Astrocyte (in vitro differentiated cells and primary cell): ENCODE data around the gene ABCC12. TPM values are rescaled to one million over a fixed set of nuclear protein-coding genes. Genes with fewer than 3 reads are reported as not detected.

Experiments
- DNase-seq: peaks from one replicate; pipeline ENCODE4 v3.0.0-alpha.2; 2010; ENCODE audit warnings: low read depth
- FAIRE-seq: peaks from 2 replicates; lab custom pipeline; 2011; peaks lifted over from hg19 to GRCh38; lab: Jason Lieb, UNC
- H2AFZ ChIP-seq: 2 replicates; pipeline ENCODE4 v1.6.0; 2012; ENCODE audit warnings: low read depth, low read length, inconsistent platforms
- H3K27ac ChIP-seq: 2 replicates; pipeline ENCODE4 v1.5.1; 2011; ENCODE audit warnings: low read depth, low read length, inconsistent platforms
- H3K27me3 ChIP-seq: 2 replicates; pipeline ENCODE4 v1.6.0; 2011; ENCODE audit warnings: low read length, inconsistent platforms; ENCODE audit not compliant: insufficient read depth
- H3K36me3 ChIP-seq: 2 replicates; pipeline ENCODE4 v1.5.1; 2011; ENCODE audit warnings: low read length, inconsistent platforms; ENCODE audit not compliant: insufficient read depth
- H3K4me1 ChIP-seq: 2 replicates; pipeline ENCODE4 v1.5.1; 2011; ENCODE audit warnings: low read length, inconsistent platforms; ENCODE audit not compliant: insufficient read depth
- H3K4me2 ChIP-seq: 2 replicates; pipeline ENCODE4 v1.6.0; 2012; ENCODE audit warnings: low read length, inconsistent platforms
- H3K4me3 ChIP-seq: 2 replicates; pipeline ENCODE4 v1.5.1; 2011; ENCODE audit warnings: low read depth, mild to moderate bottlenecking, low read length, inconsistent platforms; ENCODE audit not compliant: insufficient read depth
- H3K79me2 ChIP-seq: 2 replicates; pipeline ENCODE4 v1.6.0; 2012; ENCODE audit warnings: mild to moderate bottlenecking, low read length, inconsistent platforms; ENCODE audit not compliant: insufficient read depth
- H3K9ac ChIP-seq: 2 replicates; pipeline ENCODE4 v1.6.0; 2012; ENCODE audit warnings: mild to moderate bottlenecking, low read length, inconsistent platforms
- H3K9me3 ChIP-seq: 2 replicates; pipeline ENCODE4 v1.5.1; 2012; ENCODE audit warnings: low read depth, mild to moderate bottlenecking, low read length, inconsistent platforms; ENCODE audit not compliant: insufficient read depth
- H4K20me1 ChIP-seq: 2 replicates; pipeline ENCODE4 v1.6.0; 2012; ENCODE audit warnings: low read length, inconsistent platforms; ENCODE audit not compliant: insufficient read depth
- H3K27ac Mint-ChIP-seq: one replicate; pipeline ENCODE4 v1.8.0; 2021; ENCODE audit warnings: mild to moderate bottlenecking, mixed read lengths; ENCODE audit not compliant: unreplicated experiment
- H3K27me3 Mint-ChIP-seq: one replicate; pipeline ENCODE4 v1.8.0; 2021; ENCODE audit warnings: low read depth, mixed read lengths; ENCODE audit not compliant: unreplicated experiment
- H3K36me3 Mint-ChIP-seq: one replicate; pipeline ENCODE4 v1.8.0; 2021; ENCODE audit warnings: low read depth, mixed read lengths; ENCODE audit not compliant: unreplicated experiment
- H3K4me1 Mint-ChIP-seq: one replicate; pipeline ENCODE4 v1.8.0; 2021; ENCODE audit warnings: low read depth, mixed read lengths; ENCODE audit not compliant: unreplicated experiment
- H3K4me3 Mint-ChIP-seq: one replicate; pipeline ENCODE4 v1.8.0; 2021; ENCODE audit warnings: mild to moderate bottlenecking, moderate library complexity, mixed read lengths; ENCODE audit not compliant: unreplicated experiment
- H3K9me3 Mint-ChIP-seq: one replicate; pipeline ENCODE4 v1.8.0; 2021; ENCODE audit warnings: mild to moderate bottlenecking, mixed read lengths; ENCODE audit not compliant: unreplicated experiment
- EZH2 ChIP-seq: IDR thresholded peaks from 2 replicates; pipeline ENCODE4 v1.6.1; 2012; ENCODE audit warnings: mild to moderate bottlenecking, low read length, inconsistent platforms; ENCODE audit not compliant: insufficient read depth
- total RNA-seq: library from RNA; stranded (reverse); gene quantifications from 2 replicates; pipeline ENCODE4 v1.2.1, GENCODE V29; 2021
- TF ChIP-seq, protein P1 (sequence below): IDR thresholded peaks from 2 replicates; pipeline ENCODE4 v1.5.1; 2011; ENCODE audit warnings: low read depth, mild to moderate bottlenecking, inconsistent platforms, low read length, moderate library complexity; ENCODE audit not compliant: insufficient read depth

Gene ABCC12
- total RNA-seq, 1 donor from 2014 or later: not detected

DNA sequence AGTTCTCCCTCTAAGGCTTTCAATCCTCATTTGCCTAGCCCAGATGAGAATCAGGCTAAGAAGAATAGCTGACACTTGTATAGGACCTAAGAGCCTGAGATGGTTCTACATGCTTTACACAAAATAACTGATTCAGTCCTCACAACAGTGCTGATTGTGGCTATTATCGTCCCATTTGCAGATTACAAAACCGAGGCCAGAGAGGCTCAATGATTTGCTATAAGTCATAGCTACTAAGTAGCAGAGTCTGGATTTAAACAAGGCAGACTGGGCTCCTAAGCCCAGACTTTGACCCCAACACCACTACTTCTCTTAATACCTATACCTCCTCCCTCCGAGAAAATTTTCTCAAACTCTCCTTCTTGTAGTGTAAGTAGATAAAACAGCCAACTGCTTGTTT, 23.1 kb downstream of the ABCC12 start:
- no peak overlapping the region for H2AFZ ChIP-seq
- Mint-ChIP-seq H3K4me1 (peaks cover 9% of the 10 kb centered on the region), H3K27me3 (peaks cover 13% of the 10 kb centered on the region), H3K27ac (no peak overlapping the region), H3K9me3 (no peaks in the 10 kb centered on the region), H3K4me3 (no peak overlapping the region), H3K36me3 (no peaks in the 10 kb centered on the region)
- no peaks in the 10 kb centered on the region for H4K20me1 ChIP-seq
- no peak overlapping the region for H3K4me2 ChIP-seq
- FAIRE-seq (no peak), DNase-seq (no peak)
- H3K27ac ChIP-seq: no peak overlapping the region
- H3K4me3 ChIP-seq: no peak overlapping the region
- no peaks in the 10 kb centered on the region for H3K79me2 ChIP-seq
- H3K36me3 ChIP-seq: no peaks in the 10 kb centered on the region
- no peaks in the 10 kb centered on the region for H3K27me3 ChIP-seq
- no peak overlapping the region for H3K9ac ChIP-seq
- H3K4me1 ChIP-seq: peaks cover 3% of the 10 kb centered on the region
- TF ChIP-seq EZH2: no peak
- TF ChIP-seq, protein P1, sequence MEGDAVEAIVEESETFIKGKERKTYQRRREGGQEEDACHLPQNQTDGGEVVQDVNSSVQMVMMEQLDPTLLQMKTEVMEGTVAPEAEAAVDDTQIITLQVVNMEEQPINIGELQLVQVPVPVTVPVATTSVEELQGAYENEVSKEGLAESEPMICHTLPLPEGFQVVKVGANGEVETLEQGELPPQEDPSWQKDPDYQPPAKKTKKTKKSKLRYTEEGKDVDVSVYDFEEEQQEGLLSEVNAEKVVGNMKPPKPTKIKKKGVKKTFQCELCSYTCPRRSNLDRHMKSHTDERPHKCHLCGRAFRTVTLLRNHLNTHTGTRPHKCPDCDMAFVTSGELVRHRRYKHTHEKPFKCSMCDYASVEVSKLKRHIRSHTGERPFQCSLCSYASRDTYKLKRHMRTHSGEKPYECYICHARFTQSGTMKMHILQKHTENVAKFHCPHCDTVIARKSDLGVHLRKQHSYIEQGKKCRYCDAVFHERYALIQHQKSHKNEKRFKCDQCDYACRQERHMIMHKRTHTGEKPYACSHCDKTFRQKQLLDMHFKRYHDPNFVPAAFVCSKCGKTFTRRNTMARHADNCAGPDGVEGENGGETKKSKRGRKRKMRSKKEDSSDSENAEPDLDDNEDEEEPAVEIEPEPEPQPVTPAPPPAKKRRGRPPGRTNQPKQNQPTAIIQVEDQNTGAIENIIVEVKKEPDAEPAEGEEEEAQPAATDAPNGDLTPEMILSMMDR: no peak
- H3K9me3 ChIP-seq: no peaks in the 10 kb centered on the region

DNA sequence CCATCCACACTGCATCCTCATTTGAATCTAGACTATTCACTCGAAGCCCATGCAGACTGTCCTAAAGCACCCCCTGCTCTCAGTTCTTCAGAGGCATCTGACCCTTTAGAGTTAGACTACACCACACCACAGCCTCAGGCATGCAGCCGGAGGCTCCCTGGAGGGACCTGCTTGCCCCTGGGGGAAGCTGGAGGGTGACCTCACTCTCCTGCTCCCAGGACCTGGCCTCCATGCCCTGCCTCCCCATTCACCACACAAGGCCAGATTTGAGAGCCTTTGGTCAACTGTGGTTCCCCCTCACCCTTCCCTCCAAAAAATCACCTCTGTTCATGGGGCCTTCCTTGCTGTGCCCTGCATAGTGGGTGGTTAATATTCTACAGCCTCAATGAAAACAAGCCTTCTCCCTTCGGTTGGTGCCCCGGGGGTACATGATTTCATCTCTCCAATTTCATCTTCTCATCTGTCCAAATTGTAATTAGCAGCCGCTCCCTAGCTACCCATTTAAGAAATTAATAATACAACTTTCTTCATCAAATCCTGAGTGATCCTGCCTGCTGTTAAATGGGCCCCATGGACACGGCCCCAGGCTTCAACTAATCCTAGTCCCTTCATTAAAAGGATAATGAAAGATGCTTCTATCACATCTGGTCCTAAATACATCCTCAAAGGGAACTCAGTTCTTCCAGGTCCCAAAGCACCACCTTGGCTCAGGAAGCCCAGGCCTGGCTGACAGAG, 24.4 kb downstream of the ABCC12 start:
- FAIRE-seq: no peak

More for the DNA sequence above, 24.4 kb downstream of the ABCC12 start:
- no peak for DNase-seq
- TF ChIP-seq, protein P1: no peak
- TF ChIP-seq EZH2: no peak
- no peak overlapping the region for H3K27ac ChIP-seq
- Mint-ChIP-seq H3K27ac (no peak overlapping the region), H3K4me3 (no peak overlapping the region), H3K4me1 (peaks cover 14% of the 10 kb centered on the region), H3K9me3 (no peaks in the 10 kb centered on the region), H3K36me3 (no peaks in the 10 kb centered on the region), H3K27me3 (peaks cover 13% of the 10 kb centered on the region)
- H3K9ac ChIP-seq: no peak overlapping the region
- H3K9me3 ChIP-seq: no peaks in the 10 kb centered on the region
- no peaks in the 10 kb centered on the region for H3K79me2 ChIP-seq
- H3K4me2 ChIP-seq: no peak overlapping the region
- no peaks in the 10 kb centered on the region for H3K27me3 ChIP-seq
- peaks cover 15% of the 10 kb centered on the region for H3K4me1 ChIP-seq
- H3K4me3 ChIP-seq: no peak overlapping the region
- no peaks in the 10 kb centered on the region for H3K36me3 ChIP-seq
- H4K20me1 ChIP-seq: no peaks in the 10 kb centered on the region
- no peak overlapping the region for H2AFZ ChIP-seq
